Erythroblast (primary cell): ENCODE results near the gene SMARCD3.

Experiments
- GATA1 ChIP-seq: IDR thresholded peaks from 2 replicates; pipeline ENCODE4 v1.6.1; 2011; ENCODE audit warnings: low read depth, mild to moderate bottlenecking, control low read depth, low read length, moderate library complexity
- POLR2A ChIP-seq: IDR thresholded peaks from 2 replicates; pipeline ENCODE4 v1.6.1; 2011; ENCODE audit warnings: mild to moderate bottlenecking, low read length

- no peak for TF ChIP-seq POLR2A
- no peak for TF ChIP-seq GATA1
Measured at GRCh38 chr7:151254316-151254715, 5.8 kb upstream of the SMARCD3 start.
